Activated CD4-positive, alpha-beta T cell treated with anti-CD3 and anti-CD28 coated beads for 36 hours (primary cell): Measurements from ENCODE around the gene PCDHA5. TPM values are rescaled to one million over a fixed set of nuclear protein-coding genes. Genes with fewer than 3 reads are reported as not detected.
"Not testable (repeated sequence)": the region's sequence is repeated elsewhere in the genome, so short reads cannot be mapped to it uniquely, and the experiment has no call there.

ENCODE experiments used
- ATAC-seq: fragments of 200-7000 bp; cut with Tn5 transposase; one replicate; pipeline ENCODE4 v1.10.0; 2021; ENCODE audit warnings: mild to moderate bottlenecking, moderate library complexity
- CTCF ChIA-PET: fragments of 350-600 bp; sonication (Branson Sonifier 250); formaldehyde crosslinking; loops from one replicate; lab custom pipeline; 2021; ENCODE audit warnings: antibody characterized with exemption; lab: Charles Lee
- POLR2A ChIA-PET: fragments of 350-600 bp; sonication (Branson Sonifier 250); formaldehyde crosslinking; loops from one replicate; lab custom pipeline; 2021; ENCODE audit warnings: antibody characterized with exemption, inconsistent platforms; lab: Charles Lee
- DNase-seq: peaks from one replicate; pipeline ENCODE4 v3.0.0-alpha.2; 2020
- H3K27ac Mint-ChIP-seq: one replicate; pipeline ENCODE4 v1.8.0; 2021; ENCODE audit warnings: mixed read lengths
- H3K27me3 Mint-ChIP-seq: one replicate; pipeline ENCODE4 v1.8.0; 2021; ENCODE audit warnings: mixed read lengths
- H3K36me3 Mint-ChIP-seq: one replicate; pipeline ENCODE4 v1.8.0; 2021; ENCODE audit warnings: low read depth, mixed read lengths
- H3K4me1 Mint-ChIP-seq: one replicate; pipeline ENCODE4 v1.8.0; 2021; ENCODE audit warnings: mixed read lengths
- H3K4me3 Mint-ChIP-seq: one replicate; pipeline ENCODE4 v1.8.0; 2021; ENCODE audit warnings: mild to moderate bottlenecking, moderate library complexity, mixed read lengths
- H3K9me3 Mint-ChIP-seq: one replicate; pipeline ENCODE4 v1.8.0; 2021; ENCODE audit warnings: low read depth, mixed read lengths
- intact Hi-C, 2 experiments: fragments of 100-400 bp; cut with DNase I in 1 of 2; cut with micrococcal nuclease in 1 of 2; formaldehyde crosslinking; loops; one replicate each; pipeline versions ENCODE4 v1.14.2 to v1.15.1; 2022 to 2024; cut with DNase I, micrococcal nuclease
- total RNA-seq, 2 experiments: library from RNA; stranded (reverse); gene quantifications; one replicate each; pipeline ENCODE4 v1.2.3, GENCODE V29; 2021

The PCDHA5 gene
- total RNA-seq, 2 experiments from 2014 or later, result not detected

DNA sequence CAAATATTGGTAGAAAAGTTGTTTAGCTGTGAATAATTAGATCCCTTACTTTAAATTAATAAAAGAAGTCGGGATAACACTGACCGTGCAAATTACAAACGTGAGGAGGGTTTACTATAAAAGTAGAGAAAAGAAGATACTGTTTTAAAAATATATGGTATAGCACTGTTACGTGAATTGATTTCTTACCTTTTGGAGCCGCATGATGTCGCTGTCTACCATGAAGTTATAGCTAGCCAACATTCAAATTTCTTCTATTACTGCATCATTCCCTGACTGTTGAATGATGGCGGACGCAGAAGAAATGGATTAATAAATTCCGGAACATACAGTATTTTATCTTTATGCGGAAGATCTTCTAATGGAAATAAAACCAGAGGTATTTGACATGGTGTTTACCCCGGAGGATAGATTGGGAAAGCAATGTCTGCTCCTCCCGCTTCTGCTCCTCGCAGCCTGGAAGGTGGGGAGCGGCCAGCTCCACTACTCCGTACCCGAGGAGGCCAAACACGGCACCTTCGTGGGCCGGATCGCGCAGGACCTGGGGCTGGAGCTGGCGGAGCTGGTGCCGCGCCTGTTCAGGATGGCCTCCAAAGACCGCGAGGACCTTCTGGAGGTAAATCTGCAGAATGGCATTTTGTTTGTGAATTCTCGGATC, 6.4 kb downstream of the PCDHA5 start, which contains the start of gene PCDHA6:
Gene PCDHA6 (plus strand): TSS at position 257 of the 658 bp plus-strand sequence. CDS start 132 bp downstream, at position 389.
- Mint-ChIP-seq H3K4me1 (no peaks in the 10 kb centered on the region), H3K4me3 (no peak within 1 kb of the TSS), H3K27me3 (peaks cover 25% of the 10 kb centered on the region), H3K36me3 (peaks cover 13% of the 10 kb centered on the region), H3K9me3 (peaks cover 13% of the 10 kb centered on the region), H3K27ac (no peak within 1 kb of the TSS)
- no peak for DNase-seq
- ChIA-PET CTCF (interaction anchor here (2.4 kb wide), 1 partner anchor 13 kb away, joined by 9 read pairs; the partner anchor contains the start of gene PCDHA8), POLR2A (no interaction called here)
- intact Hi-C loops, result no loop called here
- no peak for ATAC-seq

- H3K27me3 Mint-ChIP-seq, result peaks cover 29% of the 10 kb centered on the region
- H3K9me3 Mint-ChIP-seq, result peaks cover 15% of the 10 kb centered on the region
- no peaks in the 10 kb centered on the region for H3K4me1 Mint-ChIP-seq
- no peak overlapping the region for H3K27ac Mint-ChIP-seq
- CTCF ChIA-PET, result interaction anchor here (2.4 kb wide), 1 partner anchor 13 kb away, joined by 9 read pairs; the partner anchor contains the start of gene PCDHA8
- H3K36me3 Mint-ChIP-seq, result peaks cover 15% of the 10 kb centered on the region
- intact Hi-C loops, result no loop called here
- no peak overlapping the region for H3K4me3 Mint-ChIP-seq
- POLR2A ChIA-PET, result no interaction called here
- DNase-seq (no peak), ATAC-seq (no peak)
These were observed 6.9 kb downstream of the PCDHA5 start for GRCh38 chr5:140828362-140828737.

- Mint-ChIP-seq H3K27me3 (peaks cover 35% of the 10 kb centered on the region), H3K36me3 (peaks cover 21% of the 10 kb centered on the region), H3K9me3 (peaks cover 17% of the 10 kb centered on the region)
- H3K4me1 Mint-ChIP-seq, POLR2A ChIA-PET, H3K27ac Mint-ChIP-seq, DNase-seq, CTCF ChIA-PET, H3K4me3 Mint-ChIP-seq, ATAC-seq: not testable (repeated sequence)
- intact Hi-C loops, result loop anchor here (5.0 to 10.0 kb wide), 5 partner anchors 38 to 405 kb away; partner anchors contain the start of genes PCDHA1 (in 1 of the 2), PCDHA13 (in 1 of the 2) and PCDHA2 (in 1 of the 2)
These were observed 8.4 kb downstream of the PCDHA5 start for GRCh38 chr5:140829511-140830501.

DNA sequence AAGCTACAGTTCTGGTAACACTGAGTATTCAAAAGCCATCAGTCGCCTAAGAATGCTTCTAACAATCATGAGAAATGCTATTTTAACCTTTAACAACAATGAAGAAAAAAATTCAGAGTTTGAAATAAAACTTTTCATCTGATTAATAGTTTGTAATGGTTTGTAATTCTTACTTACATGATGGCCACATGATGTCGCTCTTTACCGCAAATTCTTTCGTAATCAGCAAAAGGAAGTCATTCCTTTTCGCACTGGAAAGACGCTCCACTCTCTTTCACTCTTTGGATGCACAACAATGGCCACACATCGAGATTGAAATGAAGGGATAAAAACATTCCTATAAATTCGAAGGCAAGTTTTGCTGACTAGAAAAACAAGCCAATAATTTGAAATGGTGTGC, 12.6 kb downstream of the PCDHA5 start, which contains the start of gene PCDHA7:
Gene PCDHA7 (plus strand): TSS at position 277 of the 400 bp plus-strand sequence. CDS start 115 bp downstream, at position 392.
- Mint-ChIP-seq H3K9me3 (peaks cover 7% of the 10 kb centered on the region), H3K27me3 (peaks cover 27% of the 10 kb centered on the region), H3K4me1 (no peaks in the 10 kb centered on the region), H3K36me3 (peaks cover 14% of the 10 kb centered on the region), H3K4me3 (no peak within 1 kb of the TSS), H3K27ac (no peak within 1 kb of the TSS)
- intact Hi-C loops, result loop anchor here (5.0 to 10.0 kb wide), 5 partner anchors 38 to 401 kb away; partner anchors contain the start of genes PCDHA1 (in 1 of the 2), PCDHA13 (in 1 of the 2) and PCDHA2 (in 1 of the 2)
- ATAC-seq (no peak), DNase-seq (no peak)
- ChIA-PET POLR2A (no interaction called here), CTCF (interaction anchor here (0.8 kb wide), 1 partner anchor 91 kb away, joined by 5 read pairs; no protein-coding TSS in a partner anchor)

DNA sequence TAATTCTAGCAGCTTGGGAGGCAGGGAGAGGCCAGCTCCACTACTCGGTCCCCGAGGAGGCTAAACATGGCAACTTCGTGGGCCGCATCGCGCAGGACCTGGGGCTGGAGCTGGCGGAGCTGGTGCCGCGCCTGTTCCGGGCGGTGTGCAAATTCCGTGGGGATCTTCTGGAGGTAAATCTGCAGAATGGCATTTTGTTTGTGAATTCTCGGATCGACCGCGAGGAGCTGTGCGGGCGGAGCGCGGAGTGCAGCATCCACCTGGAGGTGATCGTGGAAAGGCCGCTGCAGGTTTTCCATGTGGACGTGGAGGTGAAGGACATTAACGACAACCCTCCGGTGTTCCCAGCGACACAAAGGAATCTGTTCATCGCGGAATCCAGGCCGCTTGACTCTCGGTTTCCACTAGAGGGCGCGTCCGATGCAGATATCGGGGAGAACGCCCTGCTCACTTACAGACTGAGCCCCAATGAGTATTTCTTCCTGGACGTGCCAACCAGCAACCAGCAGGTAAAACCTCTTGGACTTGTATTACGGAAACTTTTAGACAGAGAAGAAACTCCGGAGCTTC, 13.1 kb downstream of the PCDHA5 start:
- H3K9me3 Mint-ChIP-seq, H3K4me1 Mint-ChIP-seq, POLR2A ChIA-PET, DNase-seq, H3K4me3 Mint-ChIP-seq, H3K27ac Mint-ChIP-seq, ATAC-seq: not testable (repeated sequence)
- intact Hi-C loops, result loop anchor here (5.0 to 10.0 kb wide), 5 partner anchors 38 to 400 kb away; partner anchors contain the start of genes PCDHA1 (in 1 of the 2), PCDHA13 (in 1 of the 2) and PCDHA2 (in 1 of the 2)
- Mint-ChIP-seq H3K36me3 (peaks cover 13% of the 10 kb centered on the region), H3K27me3 (peaks cover 27% of the 10 kb centered on the region)
- CTCF ChIA-PET, result interaction anchor here (0.8 kb wide), 1 partner anchor 92 kb away, joined by 5 read pairs; no protein-coding TSS in a partner anchor

GRCh38 chr5:140835622-140836510, 14.5 kb downstream of the PCDHA5 start:
- DNase-seq (no peak), ATAC-seq (no peak)
- H3K9me3 Mint-ChIP-seq, result peaks cover 12% of the 10 kb centered on the region
- CTCF ChIA-PET, result interaction anchor here (0.6 to 1.3 kb wide), 2 partner anchors 48 to 91 kb away, joined by 3 to 4 read pairs; no protein-coding TSS in a partner anchor
- peaks cover 34% of the 10 kb centered on the region for H3K27me3 Mint-ChIP-seq
- intact Hi-C loops, result loop anchor here (10.0 kb wide), 2 partner anchors 49 to 399 kb away; partner anchors contain the start of gene PCDHA13 (in 1 of the 2)
- peaks cover 12% of the 10 kb centered on the region for H3K36me3 Mint-ChIP-seq
- POLR2A ChIA-PET, result no interaction called here
- no peaks in the 10 kb centered on the region for H3K4me1 Mint-ChIP-seq
- H3K27ac Mint-ChIP-seq, result no peak overlapping the region
- H3K4me3 Mint-ChIP-seq, result no peak overlapping the region

DNA sequence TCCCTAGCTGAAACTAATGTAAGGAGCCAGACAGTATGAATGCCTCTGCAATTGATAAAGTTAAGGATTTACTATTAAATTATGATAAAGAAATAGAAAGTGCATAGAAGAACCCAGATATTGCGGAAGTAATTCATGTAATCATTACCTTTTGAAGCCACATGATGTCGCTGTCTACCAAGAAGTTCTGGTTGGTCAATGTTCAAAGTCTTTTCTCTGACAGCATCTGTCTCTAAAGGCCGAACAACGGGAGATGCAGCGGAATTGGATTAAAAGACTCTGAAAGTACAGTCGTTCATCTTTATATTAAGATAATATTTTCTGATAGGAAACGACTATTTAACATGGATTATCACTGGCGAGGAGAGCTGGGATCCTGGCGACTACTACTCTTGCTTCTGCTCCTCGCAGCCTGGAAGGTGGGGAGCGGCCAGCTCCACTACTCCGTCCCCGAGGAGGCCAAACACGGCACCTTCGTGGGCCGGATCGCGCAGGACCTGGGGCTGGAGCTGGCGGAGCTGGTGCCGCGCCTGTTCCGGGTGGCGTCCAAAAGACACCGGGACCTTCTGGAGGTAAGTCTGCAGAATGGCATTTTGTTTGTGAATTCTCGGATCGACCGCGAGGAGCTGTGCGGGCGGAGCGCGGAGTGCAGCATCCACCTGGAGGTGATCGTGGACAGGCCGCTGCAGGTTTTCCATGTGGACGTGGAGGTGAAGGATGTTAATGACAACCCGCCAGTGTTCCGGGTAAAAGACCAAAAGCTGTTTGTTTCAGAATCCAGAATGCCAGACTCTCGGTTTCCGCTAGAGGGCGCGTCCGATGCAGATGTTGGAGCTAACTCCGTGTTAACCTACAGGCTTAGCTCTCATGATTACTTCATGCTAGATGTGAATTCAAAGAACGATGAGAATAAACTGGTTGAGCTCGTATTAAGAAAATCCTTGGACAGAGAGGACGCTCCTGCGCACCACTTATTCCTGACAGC, 19.9 kb downstream of the PCDHA5 start, which contains the start of gene PCDHA8:
Gene PCDHA8 (plus strand): TSS at position 210 of the 985 bp plus-strand sequence. CDS start 135 bp downstream, at position 345.
- DNase-seq, result peak; percentile 49
- ATAC-seq, result no peak
- no peak within 1 kb of the TSS for H3K4me3 Mint-ChIP-seq

GRCh38 chr5:140842798-140843733, 21.7 kb downstream of the PCDHA5 start:
- Mint-ChIP-seq H3K27me3 (peaks cover 33% of the 10 kb centered on the region), H3K4me1 (no peaks in the 10 kb centered on the region), H3K9me3 (peaks cover 19% of the 10 kb centered on the region), H3K36me3 (peaks cover 12% of the 10 kb centered on the region), H3K4me3 (no peak overlapping the region), H3K27ac (no peak overlapping the region)
- ATAC-seq (no peak), DNase-seq (no peak)
- CTCF ChIA-PET, result no interaction called here
- POLR2A ChIA-PET, result no interaction called here
- intact Hi-C loops, result loop anchor here in 1 of 2 experiments (5.0 to 10.0 kb wide), 3 partner anchors 41 to 522 kb away; partner anchors contain the start of genes PCDHA3 and PCDHGA5

More for the DNA sequence above, 19.9 kb downstream of the PCDHA5 start, which contains the start of gene PCDHA8:
- intact Hi-C loops, result loop anchor here in 1 of 2 experiments (5.0 to 10.0 kb wide), 3 partner anchors 39 to 524 kb away; partner anchors contain the start of genes PCDHA3 and PCDHGA5
- Mint-ChIP-seq H3K27me3 (peaks cover 22% of the 10 kb centered on the region), H3K27ac (no peak within 1 kb of the TSS), H3K4me1 (no peaks in the 10 kb centered on the region), H3K36me3 (peaks cover 8% of the 10 kb centered on the region), H3K9me3 (peaks cover 9% of the 10 kb centered on the region)
- ChIA-PET POLR2A (interaction anchor here (0.6 kb wide), 1 partner anchor 12 kb away, joined by 3 read pairs; no protein-coding TSS in a partner anchor), CTCF (interaction anchor here (0.6 to 1.9 kb wide), 9 partner anchors 10 to 236 kb away, joined by 3 to 9 read pairs (median 3); partner anchors contain the start of genes PCDHA10, PCDHA6 and PCDHAC1)
